Measurements from ENCODE around the gene TRPM3.

The TRPM3 gene

GRCh38 chr9:70883963-70884793, 237.2 kb downstream of the TRPM3 start:
- no peak overlapping the region for H3K4me3 ChIP-seq (ENCODE audit: low read depth, low read length)
- H3K4me1 ChIP-seq (ENCODE audit: control insufficient read depth, insufficient read depth, low read length) = no peaks in the 10 kb centered on the region
- no peaks in the 10 kb centered on the region for H3K36me3 ChIP-seq (ENCODE audit: control insufficient read depth in 2 of 2, insufficient read depth in 1 of 2, low read length in 2 of 2)
- H3K9me3 ChIP-seq (ENCODE audit: control insufficient read depth, insufficient read depth, low read depth, low read length) = no peaks in the 10 kb centered on the region
- ChIA-PET POLR2A (no interaction called here), CTCF (no interaction called here)
- H3K27ac ChIP-seq (ENCODE audit: extremely low read depth, low read depth, low read length) = no peak overlapping the region
- TF ChIP-seq BCL6B (tag by site-specific recombination; IDR thresholded peaks at IDR 0.05) = no peak
- TF ChIP-seq, protein P1, sequence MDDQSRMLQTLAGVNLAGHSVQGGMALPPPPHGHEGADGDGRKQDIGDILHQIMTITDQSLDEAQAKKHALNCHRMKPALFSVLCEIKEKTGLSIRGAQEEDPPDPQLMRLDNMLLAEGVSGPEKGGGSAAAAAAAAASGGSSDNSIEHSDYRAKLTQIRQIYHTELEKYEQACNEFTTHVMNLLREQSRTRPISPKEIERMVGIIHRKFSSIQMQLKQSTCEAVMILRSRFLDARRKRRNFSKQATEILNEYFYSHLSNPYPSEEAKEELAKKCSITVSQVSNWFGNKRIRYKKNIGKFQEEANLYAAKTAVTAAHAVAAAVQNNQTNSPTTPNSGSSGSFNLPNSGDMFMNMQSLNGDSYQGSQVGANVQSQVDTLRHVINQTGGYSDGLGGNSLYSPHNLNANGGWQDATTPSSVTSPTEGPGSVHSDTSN (CRISPR knock-in tag; IDR thresholded peaks at IDR 0.05) = no peak
- no peak for TF ChIP-seq ZNF792 (tag by site-specific recombination; IDR thresholded peaks at IDR 0.05)
- no peak for TF ChIP-seq ZBTB17 (tag by site-specific recombination; IDR thresholded peaks at IDR 0.05)
- no peak for TF ChIP-seq SP7 (tag by site-specific recombination; IDR thresholded peaks at IDR 0.05)
- TF ChIP-seq, protein P2, sequence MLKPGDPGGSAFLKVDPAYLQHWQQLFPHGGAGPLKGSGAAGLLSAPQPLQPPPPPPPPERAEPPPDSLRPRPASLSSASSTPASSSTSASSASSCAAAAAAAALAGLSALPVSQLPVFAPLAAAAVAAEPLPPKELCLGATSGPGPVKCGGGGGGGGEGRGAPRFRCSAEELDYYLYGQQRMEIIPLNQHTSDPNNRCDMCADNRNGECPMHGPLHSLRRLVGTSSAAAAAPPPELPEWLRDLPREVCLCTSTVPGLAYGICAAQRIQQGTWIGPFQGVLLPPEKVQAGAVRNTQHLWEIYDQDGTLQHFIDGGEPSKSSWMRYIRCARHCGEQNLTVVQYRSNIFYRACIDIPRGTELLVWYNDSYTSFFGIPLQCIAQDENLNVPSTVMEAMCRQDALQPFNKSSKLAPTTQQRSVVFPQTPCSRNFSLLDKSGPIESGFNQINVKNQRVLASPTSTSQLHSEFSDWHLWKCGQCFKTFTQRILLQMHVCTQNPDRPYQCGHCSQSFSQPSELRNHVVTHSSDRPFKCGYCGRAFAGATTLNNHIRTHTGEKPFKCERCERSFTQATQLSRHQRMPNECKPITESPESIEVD (tag by site-specific recombination; IDR thresholded peaks at IDR 0.05) = no peak
- no peak for TF ChIP-seq ZNF777 (tag by site-specific recombination; IDR thresholded peaks at IDR 0.05; ENCODE audit: borderline replicate concordance)
- TF ChIP-seq ZNF692 (tag by site-specific recombination; IDR thresholded peaks at IDR 0.05) = no peak
- TF ChIP-seq ZNF175 (tag by site-specific recombination; IDR thresholded peaks at IDR 0.05) = no peak
- TF ChIP-seq YY2 (tag by site-specific recombination; IDR thresholded peaks at IDR 0.05) = no peak
- TF ChIP-seq, protein P3, sequence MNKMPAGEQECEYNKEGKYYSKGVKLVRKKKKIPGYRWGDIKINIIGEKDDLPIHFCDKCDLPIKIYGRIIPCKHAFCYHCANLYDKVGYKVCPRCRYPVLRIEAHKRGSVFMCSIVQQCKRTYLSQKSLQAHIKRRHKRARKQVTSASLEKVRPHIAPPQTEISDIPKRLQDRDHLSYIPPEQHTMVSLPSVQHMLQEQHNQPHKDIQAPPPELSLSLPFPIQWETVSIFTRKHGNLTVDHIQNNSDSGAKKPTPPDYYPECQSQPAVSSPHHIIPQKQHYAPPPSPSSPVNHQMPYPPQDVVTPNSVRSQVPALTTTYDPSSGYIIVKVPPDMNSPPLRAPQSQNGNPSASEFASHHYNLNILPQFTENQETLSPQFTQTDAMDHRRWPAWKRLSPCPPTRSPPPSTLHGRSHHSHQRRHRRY (tag by site-specific recombination; IDR thresholded peaks at IDR 0.05) = no peak
- TF ChIP-seq ZNF366 (tag by site-specific recombination; conservative IDR thresholded peaks at IDR 0.05) = no peak
- no peak for TF ChIP-seq KLF8 (tag by site-specific recombination; IDR thresholded peaks at IDR 0.05)
- no peak for TF ChIP-seq ZNF518A (tag by site-specific recombination; conservative IDR thresholded peaks at IDR 0.05; ENCODE audit: low read depth)
- TF ChIP-seq ZNF623 (tag by site-specific recombination; IDR thresholded peaks at IDR 0.05) = no peak
- TF ChIP-seq ZNF473 (tag by site-specific recombination; IDR thresholded peaks at IDR 0.05) = no peak
- TF ChIP-seq, protein P4, sequence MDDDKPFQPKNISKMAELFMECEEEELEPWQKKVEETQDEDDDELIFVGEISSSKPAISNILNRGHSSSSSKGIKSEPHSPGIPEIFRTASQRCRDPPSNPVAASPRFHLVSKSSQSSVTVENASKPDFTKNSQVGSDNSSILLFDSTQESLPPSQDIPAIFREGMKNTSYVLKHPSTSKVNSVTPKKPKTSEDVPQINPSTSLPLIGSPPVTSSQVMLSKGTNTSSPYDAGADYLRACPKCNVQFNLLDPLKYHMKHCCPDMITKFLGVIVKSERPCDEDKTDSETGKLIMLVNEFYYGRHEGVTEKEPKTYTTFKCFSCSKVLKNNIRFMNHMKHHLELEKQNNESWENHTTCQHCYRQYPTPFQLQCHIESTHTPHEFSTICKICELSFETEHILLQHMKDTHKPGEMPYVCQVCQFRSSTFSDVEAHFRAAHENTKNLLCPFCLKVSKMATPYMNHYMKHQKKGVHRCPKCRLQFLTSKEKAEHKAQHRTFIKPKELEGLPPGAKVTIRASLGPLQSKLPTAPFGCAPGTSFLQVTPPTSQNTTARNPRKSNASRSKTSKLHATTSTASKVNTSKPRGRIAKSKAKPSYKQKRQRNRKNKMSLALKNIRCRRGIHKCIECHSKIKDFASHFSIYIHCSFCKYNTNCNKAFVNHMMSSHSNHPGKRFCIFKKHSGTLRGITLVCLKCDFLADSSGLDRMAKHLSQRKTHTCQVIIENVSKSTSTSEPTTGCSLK (tag by site-specific recombination; IDR thresholded peaks at IDR 0.05) = no peak
- TF ChIP-seq ZNF416 (tag by site-specific recombination; IDR thresholded peaks at IDR 0.05) = no peak
